T1000 (cell line): ENCODE measurements around the gene SMAD9.

Experiments
- DNase-seq: peaks from one replicate; lab custom pipeline; 2025; ENCODE audit warnings: mixed read lengths; lab: John Stamatoyannopoulos, UW

The SMAD9 gene

DNA sequence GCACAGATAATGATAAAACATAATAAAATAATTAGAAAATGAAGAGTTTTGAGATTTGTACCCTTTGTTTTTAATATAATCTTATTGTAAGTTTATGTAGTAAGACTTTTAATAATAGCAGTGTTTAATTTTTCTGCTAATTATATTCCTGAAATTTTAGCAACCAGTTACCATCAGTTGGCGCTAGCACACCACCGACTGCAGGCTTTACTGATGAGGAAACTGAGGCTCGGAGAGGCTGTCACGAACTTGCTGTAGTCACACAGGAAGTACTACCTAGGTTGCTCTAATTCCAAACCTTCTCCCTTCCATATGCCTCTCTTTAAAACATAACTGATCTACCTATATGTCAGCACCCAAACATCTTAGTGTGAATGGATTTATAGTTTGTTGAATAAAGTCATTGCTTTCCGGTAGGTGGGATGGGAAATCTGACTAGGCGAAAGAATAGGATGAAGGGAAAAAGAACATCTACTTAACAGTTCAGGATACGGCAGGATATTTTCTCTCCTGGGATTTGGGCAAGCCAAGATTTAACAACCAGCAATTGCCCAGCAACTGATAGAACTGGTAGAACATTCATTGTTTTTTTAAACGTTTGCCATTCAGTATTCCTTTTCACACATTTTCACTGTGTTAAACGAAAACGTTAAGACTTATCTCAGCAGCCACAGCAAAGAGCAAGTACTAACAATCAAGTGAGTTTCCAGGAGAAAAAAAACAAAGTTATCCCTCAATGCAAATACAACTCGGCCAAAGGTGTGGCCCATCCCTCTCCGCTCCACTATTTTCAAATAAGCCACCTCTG, 101.8 kb downstream of the SMAD9 start:
- DNase-seq, result no peak

GRCh38 chr13:36815062-36815461, 105.0 kb downstream of the SMAD9 start:
- no peak for DNase-seq

DNA sequence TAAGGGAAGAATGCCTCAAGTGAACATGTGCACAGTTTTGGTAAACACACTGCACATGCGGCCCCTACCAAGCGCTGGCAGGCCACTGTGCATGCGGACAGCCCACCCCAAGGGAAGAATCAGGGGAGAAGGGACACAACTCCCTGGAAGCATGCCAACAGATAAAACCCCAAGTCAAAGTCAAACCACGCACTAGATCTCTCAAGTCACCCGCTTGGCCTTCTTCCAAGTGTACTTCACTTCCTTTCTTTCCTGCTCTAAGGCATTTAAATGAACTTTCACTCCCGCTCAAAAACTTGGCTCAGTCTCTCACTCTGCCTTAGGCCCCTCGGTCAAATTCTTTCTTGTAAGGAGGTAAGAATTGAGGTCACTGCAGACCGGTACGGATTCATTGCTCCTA, 105.6 kb downstream of the SMAD9 start:
- DNase-seq, result no peak

GRCh38 chr13:36813225-36813624, 106.8 kb downstream of the SMAD9 start:
- DNase-seq, result no peak

DNA sequence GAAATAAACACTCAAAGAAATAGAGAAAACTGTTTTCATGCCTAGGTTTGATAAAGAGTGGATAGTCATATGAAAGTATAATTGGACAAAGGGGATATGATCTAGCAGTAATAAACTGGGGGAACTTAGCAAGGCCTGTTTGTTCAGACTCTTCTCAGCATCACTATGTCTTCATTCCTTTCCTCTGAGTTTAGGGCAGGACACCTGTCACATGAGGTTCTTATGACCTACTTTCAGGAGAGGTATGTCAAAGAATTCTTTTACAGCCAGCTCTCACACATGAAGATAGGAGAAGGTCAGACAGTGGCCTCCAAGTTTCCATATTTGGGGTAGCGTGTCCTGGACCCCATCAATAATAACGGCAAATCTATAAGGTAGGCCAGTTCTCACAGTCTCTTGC, 112.4 kb downstream of the SMAD9 start:
- DNase-seq, result no peak

DNA sequence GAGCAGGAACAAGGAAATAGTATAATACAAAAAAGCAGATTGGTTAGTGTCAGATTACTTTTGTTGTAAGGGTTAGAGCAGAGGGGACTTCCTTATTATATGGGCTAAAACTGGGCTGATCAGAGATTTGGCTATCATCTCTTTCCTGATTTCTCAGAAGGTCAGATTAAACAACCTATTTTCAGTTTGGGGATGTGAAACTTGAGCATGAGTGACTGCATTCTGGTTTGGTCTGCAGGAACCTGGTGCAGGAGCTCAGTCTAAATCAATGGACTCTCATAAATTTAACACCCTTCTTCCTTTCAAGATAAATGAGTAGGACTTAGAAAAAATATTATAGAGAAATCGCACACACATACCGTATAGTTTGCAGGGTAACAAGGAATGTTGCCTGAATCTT, 113.9 kb downstream of the SMAD9 start:
- no peak for DNase-seq

DNA sequence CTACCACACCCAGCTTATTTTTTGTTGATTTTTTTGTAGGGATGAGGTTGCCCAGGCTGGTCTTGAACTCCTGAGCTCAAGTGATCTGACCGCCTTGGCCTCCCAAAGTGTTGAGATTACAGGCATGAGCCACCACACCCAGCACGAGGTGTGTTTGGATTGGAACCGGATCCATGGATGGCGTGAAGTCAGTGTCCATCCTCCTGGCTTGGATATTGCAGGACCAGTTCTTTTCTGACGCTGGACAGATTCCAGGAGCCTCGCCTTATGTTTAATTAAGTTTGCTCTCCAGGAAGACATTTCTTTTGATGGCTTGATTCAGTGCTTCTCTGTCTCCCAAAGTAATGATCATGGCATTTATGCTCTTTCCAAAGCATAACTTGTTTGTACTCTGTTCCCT, 115.5 kb downstream of the SMAD9 start:
- no peak for DNase-seq

GRCh38 chr13:36801035-36801434, 119.0 kb downstream of the SMAD9 start:
- DNase-seq, result no peak

DNA sequence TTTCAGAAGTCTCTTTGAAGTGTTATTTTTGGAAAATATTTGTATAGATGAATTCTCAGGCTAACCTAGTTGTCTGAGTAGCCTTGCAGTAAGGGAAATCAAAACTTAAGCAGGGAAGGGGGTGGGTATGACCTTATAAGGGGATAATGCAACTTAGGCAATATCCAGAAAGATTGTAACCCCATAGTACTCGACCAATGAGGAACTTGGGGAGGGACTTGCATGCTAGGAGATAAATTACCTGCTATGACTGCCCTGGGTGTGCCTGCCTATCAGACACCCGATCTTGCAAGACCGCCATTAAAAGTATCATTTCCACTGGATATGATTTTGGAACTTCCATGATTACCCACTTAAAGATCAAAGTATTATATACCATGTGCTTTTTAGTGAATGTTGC, 124.0 kb downstream of the SMAD9 start:
- DNase-seq, result no peak

GRCh38 chr13:36795463-36795862, 124.6 kb downstream of the SMAD9 start:
- no peak for DNase-seq
